GM12892 (cell line): ENCODE results near the gene SV2B.

Source experiments
- POLR2A ChIP-seq: IDR thresholded peaks from 2 replicates; pipeline ENCODE4 v1.6.1; 2011; ENCODE audit warnings: low read depth, low read length, control low read depth
- POLR2AphosphoS5 ChIP-seq: IDR thresholded peaks from 2 replicates; pipeline ENCODE4 v1.6.1; 2011; ENCODE audit warnings: low read depth, low read length, control low read depth

- no peak for TF ChIP-seq POLR2A
- no peak for TF ChIP-seq POLR2AphosphoS5
Measured at GRCh38 chr15:91227117-91227516, 127.1 kb downstream of the SV2B start.
